Left forelimb (tissue), 1 donor: ENCODE data around the gene NPPB.

ENCODE experiments used
- DNase-seq: peaks from one replicate; pipeline ENCODE4 v3.0.0-alpha.2; 2018; ENCODE audit warnings: low spot score

The NPPB gene

GRCh38 chr1:11880911-11881748 is 22.4 kb upstream of the NPPB start:
- DNase-seq: peak; percentile 76

DNA sequence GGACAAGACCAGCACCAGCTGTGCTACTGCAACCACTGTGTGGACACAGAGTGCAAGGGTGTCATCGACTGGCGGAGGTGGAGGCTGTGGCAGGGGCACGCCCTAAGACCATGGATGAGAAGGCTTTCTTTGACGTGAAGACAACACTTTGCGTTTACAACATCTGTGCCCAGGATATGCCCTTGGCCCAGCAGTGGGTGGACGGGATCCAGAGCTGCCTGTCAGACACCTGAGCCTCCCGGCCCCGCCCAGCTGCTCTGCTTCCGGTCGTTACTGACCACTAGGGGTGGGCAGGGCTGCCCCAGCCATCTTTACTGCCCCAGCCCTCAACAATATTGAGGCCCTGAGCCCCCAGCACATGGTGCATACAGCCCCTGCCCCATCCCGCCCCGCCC is 21.4 kb upstream of the NPPB start:
- no peak for DNase-seq

GRCh38 chr1:11879311-11880180 is 20.8 kb upstream of the NPPB start:
- DNase-seq: no peak

GRCh38 chr1:11878891-11879190 is 20.1 kb upstream of the NPPB start:
- DNase-seq: no peak

- no peak for DNase-seq
These were observed 19.5 kb upstream of the NPPB start for GRCh38 chr1:11878081-11878890.

- DNase-seq: no peak
These were observed 18.3 kb upstream of the NPPB start for GRCh38 chr1:11877074-11877473.

GRCh38 chr1:11875094-11875493 is 16.3 kb upstream of the NPPB start:
- no peak for DNase-seq

DNA sequence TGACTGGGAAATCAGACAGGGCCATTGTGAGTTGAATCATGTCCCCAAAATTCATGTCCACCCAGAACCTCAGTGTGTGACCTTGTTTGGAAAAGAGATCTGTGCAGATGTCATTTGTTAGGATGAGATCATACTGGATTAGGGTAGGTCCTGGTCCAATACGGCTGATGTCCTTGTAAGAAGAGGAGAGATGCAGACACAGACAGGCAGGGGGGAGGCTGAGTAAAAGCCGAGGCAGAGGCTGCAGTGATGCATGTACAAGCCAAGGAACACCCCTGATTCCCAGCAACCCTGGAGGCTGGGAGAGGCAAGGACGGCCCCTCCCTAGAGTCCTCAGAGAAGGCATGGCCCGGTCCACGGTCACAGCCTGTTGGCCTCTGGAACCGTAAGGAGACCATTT is 15.9 kb upstream of the NPPB start:
- DNase-seq: no peak

GRCh38 chr1:11874258-11874562 is 15.5 kb upstream of the NPPB start:
- no peak for DNase-seq

- DNase-seq: no peak
These were observed 14.9 kb upstream of the NPPB start for GRCh38 chr1:11873395-11874257.

DNA sequence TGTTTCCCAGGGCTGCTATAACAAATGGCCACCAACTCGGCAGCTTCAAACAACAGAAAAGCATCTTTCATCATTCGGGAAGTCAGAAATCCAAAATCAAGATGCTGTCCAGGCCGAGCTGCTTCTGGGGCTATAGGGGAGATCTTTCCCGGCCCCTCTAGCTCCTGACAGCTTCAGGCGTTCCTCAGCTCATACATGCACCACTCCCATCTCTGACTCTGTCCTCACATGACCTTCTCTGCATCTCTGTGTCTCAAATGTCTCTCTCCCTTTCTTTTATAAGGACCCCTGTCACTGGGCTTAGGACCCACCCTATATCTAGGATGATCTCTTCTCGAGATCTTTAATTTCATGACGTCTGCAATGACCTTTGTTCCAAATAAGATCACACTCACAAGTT is 13.8 kb upstream of the NPPB start:
- DNase-seq: no peak

- DNase-seq: no peak
These were observed 11.0 kb upstream of the NPPB start for GRCh38 chr1:11869650-11870207.

- DNase-seq: no peak
These were observed 10.4 kb upstream of the NPPB start for GRCh38 chr1:11869104-11869503.

DNA sequence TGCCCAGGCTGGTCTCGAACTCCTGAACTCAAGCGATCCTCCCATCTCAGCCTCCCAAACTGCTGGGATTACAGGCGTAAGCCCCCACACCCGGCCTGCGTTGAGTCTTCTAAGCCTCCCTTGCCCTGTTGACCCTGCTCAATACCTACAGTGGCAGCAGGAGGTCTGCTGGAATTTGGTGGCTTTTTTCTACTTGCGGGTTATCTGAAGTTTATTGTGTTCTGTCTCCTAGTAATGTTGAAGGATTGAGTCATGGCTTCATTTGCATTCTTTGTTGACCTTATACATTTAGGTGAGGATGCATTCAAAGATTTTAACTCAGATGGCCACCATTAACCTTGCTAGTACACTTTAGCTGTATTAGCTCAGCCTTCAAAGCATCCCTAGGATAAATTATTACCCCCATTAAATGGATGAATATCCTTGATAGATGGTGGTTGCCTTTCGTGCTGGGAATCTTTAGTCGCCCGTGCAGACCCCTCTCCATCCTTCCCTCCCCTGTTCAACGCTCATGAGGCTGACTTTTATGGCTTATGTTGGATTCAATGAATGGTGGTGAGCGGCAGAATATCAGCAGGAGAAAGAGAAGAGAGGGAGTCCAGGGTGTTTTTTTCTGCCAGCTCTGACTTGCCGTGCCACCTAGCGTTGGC is 9.7 kb upstream of the NPPB start:
- DNase-seq: no peak

DNA sequence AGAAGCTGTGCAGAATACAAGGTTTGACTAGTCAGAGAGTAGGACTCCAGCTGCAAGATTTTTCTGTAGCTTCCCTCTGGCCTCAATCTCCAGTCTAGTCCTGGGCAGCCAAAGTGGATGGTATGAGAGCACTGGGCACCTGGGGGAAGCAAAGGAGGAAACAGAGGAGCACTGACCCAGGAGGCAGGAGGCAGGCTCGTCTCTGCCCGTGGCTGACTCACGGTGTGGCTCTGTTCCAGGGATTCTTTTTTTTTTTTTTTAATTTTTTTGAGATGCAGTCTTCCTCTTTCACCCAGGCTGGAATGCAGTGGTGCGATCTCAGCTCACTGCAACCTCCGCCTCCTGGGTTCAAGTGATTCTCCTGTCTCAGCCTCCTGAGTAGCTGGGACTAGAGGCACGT is 4.1 kb upstream of the NPPB start:
- DNase-seq: no peak

- no peak for DNase-seq
These were observed 1.8 kb upstream of the NPPB start for GRCh38 chr1:11860587-11860986.

- no peak for DNase-seq
These were observed 1.3 kb upstream of the NPPB start for GRCh38 chr1:11860083-11860482.

- no peak for DNase-seq
These were observed 475 bp upstream of the NPPB start for GRCh38 chr1:11858968-11859871.

- DNase-seq: no peak
These were observed 587 bp downstream of the NPPB start for GRCh38 chr1:11858158-11858557.
